ENCODE results near the gene VPS9D1. TPM values are rescaled to one million over a fixed set of nuclear protein-coding genes. Genes with fewer than 3 reads are reported as not detected.
A peak's percentile ranks its signal among the peaks of the same experiment; 100 is the strongest.

The VPS9D1 gene
- total RNA-seq, 1 donor = 14.5 TPM

GRCh38 chr16:89670496-89671431 is 49.9 kb downstream of the VPS9D1 start:
- no peak overlapping the region for H3K27ac ChIP-seq (ENCODE audit: low read depth, low read length)
- no peaks in the 10 kb centered on the region for H3K36me3 ChIP-seq (ENCODE audit: insufficient read depth, low read length)
- no peaks in the 10 kb centered on the region for H4K20me1 ChIP-seq (ENCODE audit: insufficient read depth, low read length)
- H3K4me2 ChIP-seq (ENCODE audit: insufficient read depth, low read length) = no peak overlapping the region
- no peaks in the 10 kb centered on the region for H3K27me3 ChIP-seq (ENCODE audit: insufficient read depth, low read length)
- DNase-seq (ENCODE audit: insufficient read length, low spot score, missing footprints) = peak; percentile 92
- TF ChIP-seq CTCF (IDR thresholded peaks at IDR 0.05; ENCODE audit: extremely low read depth, low read depth, low read length) = no peak
- H3K9me3 ChIP-seq (ENCODE audit: low read depth, low read length) = no peaks in the 10 kb centered on the region
- no peaks in the 10 kb centered on the region for H3K79me2 ChIP-seq (ENCODE audit: insufficient read depth, low read length)
- peak overlapping the region; percentile 3 for H2AFZ ChIP-seq (ENCODE audit: low read length)
- H3K4me3 ChIP-seq (ENCODE audit: insufficient read depth, low read length) = no peak overlapping the region
- no peaks in the 10 kb centered on the region for H3K4me1 ChIP-seq (ENCODE audit: insufficient read depth, low read length)

GRCh38 chr16:89669755-89670154 is 50.9 kb downstream of the VPS9D1 start:
- H3K9me3 ChIP-seq (ENCODE audit: low read depth, low read length) = no peaks in the 10 kb centered on the region
- H3K4me3 ChIP-seq (ENCODE audit: insufficient read depth, low read length) = no peak overlapping the region
- H3K4me2 ChIP-seq (ENCODE audit: insufficient read depth, low read length) = no peak overlapping the region
- H3K27ac ChIP-seq (ENCODE audit: low read depth, low read length) = no peak overlapping the region
- DNase-seq (ENCODE audit: insufficient read length, low spot score, missing footprints) = no peak
- H3K4me1 ChIP-seq (ENCODE audit: insufficient read depth, low read length) = no peaks in the 10 kb centered on the region
- H3K36me3 ChIP-seq (ENCODE audit: insufficient read depth, low read length) = no peaks in the 10 kb centered on the region
- H3K79me2 ChIP-seq (ENCODE audit: insufficient read depth, low read length) = no peaks in the 10 kb centered on the region
- no peaks in the 10 kb centered on the region for H4K20me1 ChIP-seq (ENCODE audit: insufficient read depth, low read length)
- no peaks in the 10 kb centered on the region for H3K27me3 ChIP-seq (ENCODE audit: insufficient read depth, low read length)
- H2AFZ ChIP-seq (ENCODE audit: low read length) = no peak overlapping the region
- TF ChIP-seq CTCF (IDR thresholded peaks at IDR 0.05; ENCODE audit: extremely low read depth, low read depth, low read length) = no peak

- no peak overlapping the region for H3K4me2 ChIP-seq (ENCODE audit: insufficient read depth, low read length)
- H3K36me3 ChIP-seq (ENCODE audit: insufficient read depth, low read length) = no peaks in the 10 kb centered on the region
- H3K9me3 ChIP-seq (ENCODE audit: low read depth, low read length) = no peaks in the 10 kb centered on the region
- no peak overlapping the region for H3K27ac ChIP-seq (ENCODE audit: low read depth, low read length)
- no peak overlapping the region for H2AFZ ChIP-seq (ENCODE audit: low read length)
- no peak for TF ChIP-seq CTCF (IDR thresholded peaks at IDR 0.05; ENCODE audit: extremely low read depth, low read depth, low read length)
- no peaks in the 10 kb centered on the region for H3K27me3 ChIP-seq (ENCODE audit: insufficient read depth, low read length)
- no peaks in the 10 kb centered on the region for H4K20me1 ChIP-seq (ENCODE audit: insufficient read depth, low read length)
- DNase-seq (ENCODE audit: insufficient read length, low spot score, missing footprints) = no peak
- no peak overlapping the region for H3K4me3 ChIP-seq (ENCODE audit: insufficient read depth, low read length)
- no peaks in the 10 kb centered on the region for H3K4me1 ChIP-seq (ENCODE audit: insufficient read depth, low read length)
- no peaks in the 10 kb centered on the region for H3K79me2 ChIP-seq (ENCODE audit: insufficient read depth, low read length)
Observed at GRCh38 chr16:89668790-89669158, 51.9 kb downstream of the VPS9D1 start.

- DNase-seq (ENCODE audit: insufficient read length, low spot score, missing footprints) = no peak
Observed at GRCh38 chr16:89667633-89668032, 53.1 kb downstream of the VPS9D1 start.

More at GRCh38 chr16:89667633-89668032, 53.1 kb downstream of the VPS9D1 start:
- Histone ChIP-seq H3K27me3 (ENCODE audit: insufficient read depth, low read length) (no peaks in the 10 kb centered on the region), H3K27ac (ENCODE audit: low read depth, low read length) (no peak overlapping the region), H3K9me3 (ENCODE audit: low read depth, low read length) (no peaks in the 10 kb centered on the region), H4K20me1 (ENCODE audit: insufficient read depth, low read length) (no peaks in the 10 kb centered on the region), H3K4me1 (ENCODE audit: insufficient read depth, low read length) (no peaks in the 10 kb centered on the region), H3K79me2 (ENCODE audit: insufficient read depth, low read length) (no peaks in the 10 kb centered on the region), H3K36me3 (ENCODE audit: insufficient read depth, low read length) (no peaks in the 10 kb centered on the region), H3K4me2 (ENCODE audit: insufficient read depth, low read length) (no peak overlapping the region), H3K4me3 (ENCODE audit: insufficient read depth, low read length) (no peak overlapping the region), H2AFZ (ENCODE audit: low read length) (no peak overlapping the region)
- TF ChIP-seq CTCF (IDR thresholded peaks at IDR 0.05; ENCODE audit: extremely low read depth, low read depth, low read length) = no peak

Data from osteoblast (primary cell).